LoVo (cell line): ENCODE measurements around the gene RNF40.
A peak's percentile ranks its signal among the peaks of the same experiment; 100 is the strongest.
"Not testable (repeated sequence)": the region's sequence is repeated elsewhere in the genome, so short reads cannot be mapped to it uniquely, and the experiment has no call there.

Source experiments
- DNase-seq: peaks from one replicate; pipeline ENCODE4 v3.0.0-alpha.2; 2016; ENCODE audit warnings: low spot score

RNF40 gene

GRCh38 chr16:30782486-30783279 is 20.6 kb downstream of the RNF40 start:
- no peak for DNase-seq

- DNase-seq = no peak
Observed at GRCh38 chr16:30783280-30784109, 21.4 kb downstream of the RNF40 start.

GRCh38 chr16:30784215-30784614 is 22.1 kb downstream of the RNF40 start:
- no peak for DNase-seq

- no peak for DNase-seq
Observed at GRCh38 chr16:30785126-30786106, 23.3 kb downstream of the RNF40 start.

- DNase-seq = peak; percentile 39
Observed at GRCh38 chr16:30786115-30786935, 24.2 kb downstream of the RNF40 start.

- peak; percentile 70 for DNase-seq
Observed at GRCh38 chr16:30786936-30787612, 25.0 kb downstream of the RNF40 start, which contains the start of gene ZNF629. ZNF629 (minus strand) TSS chr16:30787205; CDS start chr16:30784482, 2,723 bp downstream.

- no peak for DNase-seq
Observed at GRCh38 chr16:30787613-30788378, 25.7 kb downstream of the RNF40 start.

GRCh38 chr16:30793508-30794069 is 31.5 kb downstream of the RNF40 start:
- no peak for DNase-seq

- no peak for DNase-seq
Observed at GRCh38 chr16:30794634-30795033, 32.5 kb downstream of the RNF40 start.

GRCh38 chr16:30797670-30798309 is 35.7 kb downstream of the RNF40 start:
- DNase-seq = no peak

GRCh38 chr16:30802936-30803335 is 40.8 kb downstream of the RNF40 start:
- no peak for DNase-seq

- DNase-seq = no peak
Observed at GRCh38 chr16:30805056-30805369, 42.9 kb downstream of the RNF40 start.

GRCh38 chr16:30805370-30806169 is 43.4 kb downstream of the RNF40 start:
- DNase-seq = peak; percentile 80

GRCh38 chr16:30808146-30808545 is 46.0 kb downstream of the RNF40 start:
- no peak for DNase-seq

- DNase-seq = not testable (repeated sequence)
Observed at GRCh38 chr16:30808890-30809426, 46.8 kb downstream of the RNF40 start.

- DNase-seq = not testable (repeated sequence)
Observed at GRCh38 chr16:30809675-30810074, 47.6 kb downstream of the RNF40 start.

- peak; percentile 17 for DNase-seq
Observed at GRCh38 chr16:30813821-30814189, 51.7 kb downstream of the RNF40 start.

GRCh38 chr16:30816769-30817168 is 54.6 kb downstream of the RNF40 start:
- DNase-seq = no peak
